Activated CD4-positive, CD25-positive, alpha-beta regulatory T cell treated with anti-CD3 and anti-CD28 coated beads, Interleukin-2, amount 50 U/mL, for 24 hours (primary cell): ENCODE measurements around the gene STX1B.
"Not testable (repeated sequence)": the region's sequence is repeated elsewhere in the genome, so short reads cannot be mapped to it uniquely, and the experiment has no call there.

ENCODE experiments used
- ATAC-seq, 2 donors: fragments of 150-1000 bp; cut with Tn5 transposase; one replicate each; pipeline ENCODE4 v1.10.0; 2021; ENCODE audit warnings: mild to moderate bottlenecking in 1 of 2, moderate library complexity in 1 of 2

STX1B gene

GRCh38 chr16:31011815-31012214 lies 1.4 kb upstream of the STX1B start:
- ATAC-seq = not testable (repeated sequence)

- ATAC-seq = no peak
Measured at GRCh38 chr16:31009894-31010584, 399 bp downstream of the STX1B start.

- no peak for ATAC-seq
Measured at GRCh38 chr16:31009120-31009519, 1.3 kb downstream of the STX1B start.

- no peak for ATAC-seq
Measured at GRCh38 chr16:31008551-31008950, 1.9 kb downstream of the STX1B start.

- ATAC-seq = no peak
Measured at GRCh38 chr16:31008149-31008548, 2.3 kb downstream of the STX1B start.

- ATAC-seq = no peak
Measured at GRCh38 chr16:31007684-31008083, 2.8 kb downstream of the STX1B start.

- no peak for ATAC-seq
Measured at GRCh38 chr16:31006589-31006988, 3.8 kb downstream of the STX1B start.

GRCh38 chr16:31006086-31006385 lies 4.4 kb downstream of the STX1B start:
- ATAC-seq = no peak

GRCh38 chr16:31005350-31006085 lies 4.9 kb downstream of the STX1B start:
- ATAC-seq = no peak

- ATAC-seq = no peak
Measured at GRCh38 chr16:31004658-31005057, 5.8 kb downstream of the STX1B start.

- no peak for ATAC-seq
Measured at GRCh38 chr16:31003744-31004143, 6.7 kb downstream of the STX1B start.

- ATAC-seq = no peak
Measured at GRCh38 chr16:31002862-31003341, 7.5 kb downstream of the STX1B start.

- ATAC-seq = no peak
Measured at GRCh38 chr16:31002250-31002700, 8.2 kb downstream of the STX1B start.

GRCh38 chr16:31001507-31002249 lies 8.8 kb downstream of the STX1B start:
- ATAC-seq = no peak

GRCh38 chr16:31000671-31001382 lies 9.6 kb downstream of the STX1B start:
- no peak for ATAC-seq

GRCh38 chr16:30998852-30999761 lies 11.3 kb downstream of the STX1B start:
- ATAC-seq = no peak

GRCh38 chr16:30997725-30998711 lies 12.4 kb downstream of the STX1B start:
- no peak for ATAC-seq

- peak; percentile 87 to 93 for ATAC-seq
Measured at GRCh38 chr16:30996985-30997724, 13.3 kb downstream of the STX1B start.

GRCh38 chr16:30996324-30996984 lies 14.0 kb downstream of the STX1B start:
- ATAC-seq = no peak
